ENCODE data around the gene SEBOX. TPM values are rescaled to one million over a fixed set of nuclear protein-coding genes. Genes with fewer than 3 reads are reported as not detected.

SEBOX gene
- total and polyA plus RNA-seq, 2 of the 8 experiments (the other 6 are each of a cell fraction or from before 2014, with no cell fraction given), result not detected

DNA sequence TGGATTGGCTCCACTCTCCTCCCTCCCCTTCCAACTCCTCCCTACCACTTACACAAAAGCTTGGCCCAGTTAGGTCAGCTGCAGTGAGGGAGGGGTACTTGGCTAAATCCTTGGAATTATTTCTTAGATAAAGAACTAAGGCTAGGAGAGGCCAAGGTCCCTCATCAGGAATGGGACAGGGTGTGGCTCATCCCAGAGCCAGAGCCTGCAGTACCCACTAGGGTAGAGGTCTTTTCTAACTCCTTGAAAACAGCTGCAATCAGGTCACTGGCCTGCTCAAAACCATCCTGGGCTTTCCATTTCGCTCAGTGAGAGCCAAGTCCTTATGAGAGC lies 42.9 kb upstream of the SEBOX start (continued):
- TF ChIP-seq EP300 (IDR thresholded peaks at IDR 0.05; ENCODE audit: borderline replicate concordance in 1 of 2, low read depth in 2 of 2, low read length in 2 of 2), result no peak
- no peak for TF ChIP-seq YY1 (IDR thresholded peaks at IDR 0.05; ENCODE audit: low read depth, low read length)
- TF ChIP-seq JUN (IDR thresholded peaks at IDR 0.05; ENCODE audit: low read depth, low read length), result no peak
- TF ChIP-seq POLR2A (IDR thresholded peaks at IDR 0.05; ENCODE audit: control extremely low read depth in 1 of 2, low read depth in 2 of 2, low read length in 2 of 2), result no peak
- no peak for TF ChIP-seq KDM4A (IDR thresholded peaks at IDR 0.05; ENCODE audit: low read depth, low read length, severe bottlenecking)
- TF ChIP-seq CBX5 (IDR thresholded peaks at IDR 0.05; ENCODE audit: low read depth, low read length), result no peak
- TF ChIP-seq RNF2 (IDR thresholded peaks at IDR 0.05; ENCODE audit: borderline replicate concordance, low read depth, low read length, missing control alignments, poor library complexity, severe bottlenecking), result no peak
